Amygdala (tissue), 56 donors: ENCODE data around the gene SUSD2.
"Not testable (repeated sequence)": the region's sequence is repeated elsewhere in the genome, so short reads cannot be mapped to it uniquely, and the experiment has no call there.

Experiments used
- DNase-seq, 56 donors: peaks; one replicate each; lab custom pipeline; 2025; lab: John Stamatoyannopoulos, UW

Gene SUSD2

GRCh38 chr22:24236656-24237055 lies 55.4 kb downstream of the SUSD2 start:
- DNase-seq, result no peak

- not testable (repeated sequence) for DNase-seq
These were observed 56.9 kb downstream of the SUSD2 start for GRCh38 chr22:24238101-24238694.
